ENCODE data around the gene DCST1.
A peak's percentile ranks its signal among the peaks of the same experiment; 100 is the strongest.

DCST1 gene

DNA sequence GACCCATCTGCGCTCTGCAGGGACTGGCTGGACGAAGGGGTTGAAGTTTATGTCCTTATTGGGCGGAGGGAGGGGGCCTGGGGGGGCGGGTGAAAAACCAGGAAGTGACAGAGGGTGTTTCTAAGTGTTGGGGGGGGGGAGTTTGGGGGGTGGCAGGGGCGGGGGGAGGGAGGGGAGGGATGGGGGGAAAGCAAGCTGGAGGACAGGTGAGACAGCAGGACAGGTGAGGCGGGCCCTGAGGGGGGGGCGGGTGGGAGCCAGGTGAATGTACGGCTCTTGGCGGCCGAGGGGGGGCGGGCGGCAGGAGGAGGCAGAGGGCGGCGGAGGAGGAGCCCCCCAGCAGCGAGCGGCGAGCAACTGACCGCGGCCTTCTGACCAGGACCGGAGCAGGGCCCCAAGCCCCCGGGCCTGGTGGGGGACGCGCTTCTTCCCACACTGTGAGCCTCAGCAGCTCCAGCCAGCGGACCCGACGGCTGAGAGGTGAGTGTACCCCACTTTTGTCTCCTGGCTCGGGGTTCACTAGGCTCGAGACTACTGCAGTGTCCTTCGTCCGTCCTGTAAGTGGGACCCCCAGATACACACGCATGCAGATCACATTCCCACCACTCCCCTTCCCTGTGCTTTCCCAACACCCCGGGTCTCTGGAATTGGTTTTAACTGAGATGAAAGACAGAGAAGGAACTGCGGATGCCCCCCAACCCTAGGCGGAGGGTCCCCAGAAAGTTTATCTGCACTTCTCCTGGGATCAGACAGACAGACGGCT lies 31.0 kb upstream of the DCST1 start, which contains the start of gene ZBTB7B:
ZBTB7B (plus strand) TSS at position 339 of the 763 bp plus-strand sequence. CDS start 11,859 bp downstream, outside the sequence.
- TF ChIP-seq FOXP2 (optimal IDR thresholded peaks at IDR 0.05; ENCODE audit: borderline replicate concordance, extremely low read depth, extremely low read length, insufficient read depth) = no peak
- no peak for TF ChIP-seq SIN3A (IDR thresholded peaks at IDR 0.05; ENCODE audit: borderline replicate concordance, insufficient read depth, low read length)
- no peak; the same call in 1 of the 2 replicates for TF ChIP-seq TAF1 (IDR thresholded peaks at IDR 0.05; ENCODE audit: borderline replicate concordance, insufficient read depth, low read length)
- TF ChIP-seq, protein P1, sequence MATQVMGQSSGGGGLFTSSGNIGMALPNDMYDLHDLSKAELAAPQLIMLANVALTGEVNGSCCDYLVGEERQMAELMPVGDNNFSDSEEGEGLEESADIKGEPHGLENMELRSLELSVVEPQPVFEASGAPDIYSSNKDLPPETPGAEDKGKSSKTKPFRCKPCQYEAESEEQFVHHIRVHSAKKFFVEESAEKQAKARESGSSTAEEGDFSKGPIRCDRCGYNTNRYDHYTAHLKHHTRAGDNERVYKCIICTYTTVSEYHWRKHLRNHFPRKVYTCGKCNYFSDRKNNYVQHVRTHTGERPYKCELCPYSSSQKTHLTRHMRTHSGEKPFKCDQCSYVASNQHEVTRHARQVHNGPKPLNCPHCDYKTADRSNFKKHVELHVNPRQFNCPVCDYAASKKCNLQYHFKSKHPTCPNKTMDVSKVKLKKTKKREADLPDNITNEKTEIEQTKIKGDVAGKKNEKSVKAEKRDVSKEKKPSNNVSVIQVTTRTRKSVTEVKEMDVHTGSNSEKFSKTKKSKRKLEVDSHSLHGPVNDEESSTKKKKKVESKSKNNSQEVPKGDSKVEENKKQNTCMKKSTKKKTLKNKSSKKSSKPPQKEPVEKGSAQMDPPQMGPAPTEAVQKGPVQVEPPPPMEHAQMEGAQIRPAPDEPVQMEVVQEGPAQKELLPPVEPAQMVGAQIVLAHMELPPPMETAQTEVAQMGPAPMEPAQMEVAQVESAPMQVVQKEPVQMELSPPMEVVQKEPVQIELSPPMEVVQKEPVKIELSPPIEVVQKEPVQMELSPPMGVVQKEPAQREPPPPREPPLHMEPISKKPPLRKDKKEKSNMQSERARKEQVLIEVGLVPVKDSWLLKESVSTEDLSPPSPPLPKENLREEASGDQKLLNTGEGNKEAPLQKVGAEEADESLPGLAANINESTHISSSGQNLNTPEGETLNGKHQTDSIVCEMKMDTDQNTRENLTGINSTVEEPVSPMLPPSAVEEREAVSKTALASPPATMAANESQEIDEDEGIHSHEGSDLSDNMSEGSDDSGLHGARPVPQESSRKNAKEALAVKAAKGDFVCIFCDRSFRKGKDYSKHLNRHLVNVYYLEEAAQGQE (IDR thresholded peaks at IDR 0.05; ENCODE audit: insufficient read depth in 1 of 2, low read depth in 2 of 2, low read length in 2 of 2) = no peak
- TF ChIP-seq POLR2AphosphoS5 (IDR thresholded peaks at IDR 0.05; ENCODE audit: low read depth, low read length) = no peak

DNA sequence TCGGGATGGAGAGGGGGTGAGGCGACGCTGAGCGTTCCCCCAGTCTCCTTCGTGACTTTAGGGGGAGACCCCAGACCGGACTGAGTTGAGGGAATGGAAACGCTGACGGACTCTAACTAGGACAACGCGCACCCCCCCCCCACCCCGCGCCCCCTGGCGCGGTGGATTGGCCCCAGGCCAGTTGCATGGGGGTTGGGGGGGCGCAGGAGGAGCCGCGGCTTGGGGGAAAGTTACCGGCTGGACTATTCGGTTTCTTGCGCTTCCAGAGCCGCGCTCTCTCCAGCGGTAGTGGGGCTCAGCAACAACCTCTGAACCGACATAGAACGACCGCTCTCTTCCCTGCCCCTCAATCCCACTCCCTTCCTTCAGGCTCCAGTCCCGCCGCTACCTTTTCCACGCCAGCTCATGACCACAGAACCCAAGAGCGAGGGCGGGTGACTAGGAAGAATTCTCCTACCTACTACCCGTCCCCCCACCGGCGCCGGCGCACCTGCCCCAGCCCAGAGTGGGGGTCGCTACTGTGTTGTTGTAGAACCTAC lies 30.3 kb upstream of the DCST1 start:
- no peak for TF ChIP-seq POLR2AphosphoS5 (IDR thresholded peaks at IDR 0.05; ENCODE audit: low read depth, low read length)
- no peak for TF ChIP-seq FOXP2 (optimal IDR thresholded peaks at IDR 0.05; ENCODE audit: borderline replicate concordance, extremely low read depth, extremely low read length, insufficient read depth)
- TF ChIP-seq TAF1 (IDR thresholded peaks at IDR 0.05; ENCODE audit: borderline replicate concordance, insufficient read depth, low read length) = no peak
- TF ChIP-seq SIN3A (IDR thresholded peaks at IDR 0.05; ENCODE audit: borderline replicate concordance, insufficient read depth, low read length) = no peak
- TF ChIP-seq, protein P1 (IDR thresholded peaks at IDR 0.05; ENCODE audit: insufficient read depth in 1 of 2, low read depth in 2 of 2, low read length in 2 of 2) = no peak

DNA sequence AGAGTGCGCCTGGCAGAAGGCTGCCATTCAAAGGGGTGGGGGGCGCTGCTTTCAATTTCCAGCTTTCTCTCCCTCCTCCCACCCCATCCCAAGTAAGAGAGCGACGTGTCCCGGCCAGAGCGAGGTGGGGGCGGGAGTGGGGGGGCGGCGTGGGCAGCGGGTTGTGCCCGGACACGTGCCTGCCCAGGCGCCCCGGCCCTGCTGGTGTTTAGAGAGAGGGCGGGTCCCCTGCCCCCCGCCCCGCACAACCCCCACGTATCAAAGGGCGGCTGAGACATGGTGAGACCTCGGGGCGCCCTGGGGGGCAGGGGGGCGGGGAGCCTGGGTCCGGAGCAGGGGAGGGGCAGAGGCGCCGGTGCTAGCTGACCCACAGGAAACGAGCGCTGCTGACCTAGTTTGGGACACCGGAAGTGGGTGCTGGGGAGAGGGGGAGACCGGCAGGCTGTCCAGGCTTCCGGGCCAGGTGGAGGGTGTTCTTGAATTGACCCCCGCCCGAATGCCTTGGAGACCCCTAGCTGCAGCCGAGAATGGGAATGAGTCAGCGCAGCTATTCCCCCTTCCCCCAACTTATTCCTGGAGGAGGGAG lies 29.8 kb upstream of the DCST1 start:
- TF ChIP-seq, protein P1 (IDR thresholded peaks at IDR 0.05; ENCODE audit: insufficient read depth in 1 of 2, low read depth in 2 of 2, low read length in 2 of 2) = 0 out of 4 replicates have a peak, but pooled peaks of 1 of the 2 experiments have one; percentile 6
- no peak for TF ChIP-seq POLR2AphosphoS5 (IDR thresholded peaks at IDR 0.05; ENCODE audit: low read depth, low read length)

DNA sequence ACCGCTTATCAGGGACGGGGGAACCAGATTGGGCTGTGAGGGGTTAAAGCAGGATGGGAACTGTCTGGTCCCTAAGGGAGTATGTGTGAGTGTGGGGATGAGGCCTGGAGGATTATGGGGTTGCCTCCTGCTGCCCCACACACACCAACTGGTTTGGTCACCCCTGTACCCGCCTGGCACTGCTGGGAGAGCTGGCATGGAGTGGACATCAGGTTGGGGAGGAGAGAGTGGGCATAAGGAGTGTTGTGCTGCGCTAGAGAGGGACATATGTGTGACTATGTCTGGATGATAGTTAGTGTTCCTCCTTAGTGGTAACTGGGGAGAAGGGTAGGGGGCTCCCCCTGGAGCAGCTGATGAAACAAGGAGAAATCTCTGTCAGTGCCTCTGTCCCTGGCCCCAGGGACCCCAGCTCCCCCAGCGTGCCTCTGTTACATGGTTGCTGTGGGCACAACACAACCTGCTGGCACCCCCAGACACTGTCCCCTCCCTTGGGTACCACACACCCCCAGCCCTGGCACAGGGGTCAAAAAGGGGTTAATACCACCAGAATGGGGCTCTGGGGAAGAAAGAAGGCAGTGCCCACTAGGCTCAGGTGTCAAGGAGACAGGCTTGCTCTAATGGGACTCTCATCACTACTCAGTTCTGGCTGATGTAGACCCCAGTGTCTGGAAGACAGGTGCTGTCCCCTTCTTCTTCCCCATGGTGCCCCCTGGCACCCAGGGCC lies 29.1 kb upstream of the DCST1 start:
- TF ChIP-seq TAF1 (IDR thresholded peaks at IDR 0.05; ENCODE audit: borderline replicate concordance, insufficient read depth, low read length) = no peak

DNA sequence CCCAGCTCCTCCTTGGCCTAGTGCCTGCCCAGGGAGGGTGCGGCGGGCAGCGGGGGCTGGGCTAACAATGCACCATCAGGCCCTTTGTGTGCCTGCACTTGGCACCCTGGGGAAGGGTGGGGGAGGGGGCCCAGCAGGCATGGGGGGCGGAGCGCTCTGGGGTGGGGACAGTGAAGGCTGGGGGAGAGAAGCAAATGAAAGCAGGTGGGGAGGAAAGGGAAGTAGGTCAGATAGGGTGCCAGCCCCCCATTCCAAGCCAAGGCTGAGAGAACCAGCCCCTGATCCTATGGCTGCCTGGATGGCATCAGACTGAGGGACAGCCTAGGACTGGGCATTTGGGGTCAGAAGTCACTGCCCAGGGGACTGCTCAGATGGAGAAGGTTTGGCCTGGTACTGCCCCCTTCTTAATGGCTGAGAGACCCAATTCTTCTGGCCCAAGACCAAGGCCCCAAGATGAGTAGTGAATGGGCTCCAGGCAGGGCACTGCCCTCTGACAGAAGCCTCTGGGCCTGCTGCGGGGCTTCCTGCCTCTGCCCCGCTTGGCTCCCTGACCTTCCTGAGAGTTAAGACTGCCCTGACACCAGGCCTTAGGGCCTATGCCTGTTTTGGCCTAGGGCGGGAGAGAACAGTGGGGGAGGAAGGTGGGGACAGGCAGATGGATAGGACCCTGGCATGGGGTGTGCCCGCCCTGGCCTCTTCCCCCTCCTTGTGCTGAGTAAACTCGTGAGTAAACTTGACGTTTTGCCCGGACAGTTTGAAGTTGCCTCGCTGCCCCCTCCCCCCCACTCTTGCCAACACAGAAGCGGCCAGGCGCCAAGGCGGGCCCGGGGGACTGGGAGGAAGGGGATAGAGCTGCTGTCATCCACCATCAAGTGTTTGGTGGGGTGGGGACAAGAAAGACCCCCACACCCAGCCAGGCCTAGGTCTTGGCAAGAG lies 28.3 kb upstream of the DCST1 start:
- TF ChIP-seq TAF1 (IDR thresholded peaks at IDR 0.05; ENCODE audit: borderline replicate concordance, insufficient read depth, low read length) (no peak), POLR2AphosphoS5 (IDR thresholded peaks at IDR 0.05; ENCODE audit: low read depth, low read length) (no peak), SIN3A (IDR thresholded peaks at IDR 0.05; ENCODE audit: borderline replicate concordance, insufficient read depth, low read length) (no peak), FOXP2 (optimal IDR thresholded peaks at IDR 0.05; ENCODE audit: borderline replicate concordance, extremely low read depth, extremely low read length, insufficient read depth) (no peak)
- TF ChIP-seq, protein P1 (IDR thresholded peaks at IDR 0.05; ENCODE audit: insufficient read depth in 1 of 2, low read depth in 2 of 2, low read length in 2 of 2) = no peak

All from PFSK-1 (cell line).